ENCODE measurements around the gene BMAL1. TPM values are rescaled to one million over a fixed set of nuclear protein-coding genes. Genes with fewer than 3 reads are reported as not detected.

The BMAL1 gene
- total RNA-seq (ENCODE audit: unreplicated experiment): 7.7 TPM
- long read RNA-seq, partial matches to known transcripts: 0 of 3 reads
- long read RNA-seq, other reads (novel, unspliced or antisense): 2 of 3 reads

GRCh38 chr11:13277768-13278608 lies at the start of gene BMAL1:
Gene BMAL1 (plus strand): TSS chr11:13277790. CDS start chr11:13354309, 76,519 bp downstream.
- Mint-ChIP-seq H3K36me3 (ENCODE audit: low read depth, unreplicated experiment) (peaks cover 6% of the 10 kb centered on the region), H3K4me3 (ENCODE audit: unreplicated experiment) (peak within 1 kb of the TSS; percentile 97), H3K27ac (ENCODE audit: unreplicated experiment) (peak within 1 kb of the TSS; percentile 32), H3K4me1 (ENCODE audit: unreplicated experiment) (peaks cover 20% of the 10 kb centered on the region), H3K9me3 (ENCODE audit: unreplicated experiment) (no peaks in the 10 kb centered on the region), H3K27me3 (ENCODE audit: unreplicated experiment) (peaks cover 27% of the 10 kb centered on the region)
- TF ChIP-seq CTCF (IDR thresholded peaks at IDR 0.05; ENCODE audit: unreplicated experiment): no peak
- no peak for DNase-seq (ENCODE audit: low spot score)

GRCh38 chr11:13228572-13228971 lies 49.0 kb upstream of the BMAL1 start:
- H3K27ac Mint-ChIP-seq (ENCODE audit: unreplicated experiment): no peak overlapping the region
- H3K4me1 Mint-ChIP-seq (ENCODE audit: unreplicated experiment): no peaks in the 10 kb centered on the region
- DNase-seq (ENCODE audit: low spot score): no peak
- no peaks in the 10 kb centered on the region for H3K27me3 Mint-ChIP-seq (ENCODE audit: unreplicated experiment)
- no peak overlapping the region for H3K4me3 Mint-ChIP-seq (ENCODE audit: unreplicated experiment)
- no peak for TF ChIP-seq CTCF (IDR thresholded peaks at IDR 0.05; ENCODE audit: unreplicated experiment)
- H3K36me3 Mint-ChIP-seq (ENCODE audit: low read depth, unreplicated experiment): no peaks in the 10 kb centered on the region
- no peaks in the 10 kb centered on the region for H3K9me3 Mint-ChIP-seq (ENCODE audit: unreplicated experiment)

- no peak for TF ChIP-seq CTCF (IDR thresholded peaks at IDR 0.05; ENCODE audit: unreplicated experiment)
- no peaks in the 10 kb centered on the region for H3K27me3 Mint-ChIP-seq (ENCODE audit: unreplicated experiment)
- H3K36me3 Mint-ChIP-seq (ENCODE audit: low read depth, unreplicated experiment): no peaks in the 10 kb centered on the region
- no peaks in the 10 kb centered on the region for H3K4me1 Mint-ChIP-seq (ENCODE audit: unreplicated experiment)
- no peak for DNase-seq (ENCODE audit: low spot score)
- H3K9me3 Mint-ChIP-seq (ENCODE audit: unreplicated experiment): no peaks in the 10 kb centered on the region
- no peak overlapping the region for H3K4me3 Mint-ChIP-seq (ENCODE audit: unreplicated experiment)
- H3K27ac Mint-ChIP-seq (ENCODE audit: unreplicated experiment): no peak overlapping the region
Observed at GRCh38 chr11:13229136-13229535, 48.5 kb upstream of the BMAL1 start.

GRCh38 chr11:13229711-13230318 lies 47.8 kb upstream of the BMAL1 start:
- no peaks in the 10 kb centered on the region for H3K9me3 Mint-ChIP-seq (ENCODE audit: unreplicated experiment)
- no peak overlapping the region for H3K4me3 Mint-ChIP-seq (ENCODE audit: unreplicated experiment)
- DNase-seq (ENCODE audit: low spot score): no peak
- H3K27ac Mint-ChIP-seq (ENCODE audit: unreplicated experiment): no peak overlapping the region
- TF ChIP-seq CTCF (IDR thresholded peaks at IDR 0.05; ENCODE audit: unreplicated experiment): no peak
- H3K36me3 Mint-ChIP-seq (ENCODE audit: low read depth, unreplicated experiment): no peaks in the 10 kb centered on the region
- no peaks in the 10 kb centered on the region for H3K4me1 Mint-ChIP-seq (ENCODE audit: unreplicated experiment)
- H3K27me3 Mint-ChIP-seq (ENCODE audit: unreplicated experiment): no peaks in the 10 kb centered on the region
